ENCODE measurements around the gene SLC48A1.
"Not testable (repeated sequence)": the region's sequence is repeated elsewhere in the genome, so short reads cannot be mapped to it uniquely, and the experiment has no call there.

Gene SLC48A1

DNA sequence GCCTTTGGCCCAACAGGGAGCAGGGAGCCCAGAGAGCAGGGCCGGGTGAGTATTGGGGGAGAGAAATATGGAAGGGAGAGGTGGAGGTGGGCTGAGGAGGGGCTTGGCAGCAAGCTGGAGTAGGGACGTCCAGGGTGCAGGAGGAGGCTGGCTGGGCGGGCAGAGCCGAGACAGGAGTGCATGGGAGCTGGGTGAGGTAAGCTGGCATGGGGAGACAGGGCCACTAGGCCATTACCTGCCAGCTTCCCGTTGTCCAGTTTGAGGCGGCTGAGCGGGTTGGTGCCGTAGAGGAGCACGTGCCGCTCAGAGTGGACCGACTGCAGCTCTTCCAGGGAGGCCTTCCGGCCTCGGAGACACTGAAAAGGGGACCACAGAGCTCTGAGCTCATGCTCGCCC, 18.3 kb downstream of the SLC48A1 start:
- no peak for DNase-seq (ENCODE audit: low read depth)

DNA sequence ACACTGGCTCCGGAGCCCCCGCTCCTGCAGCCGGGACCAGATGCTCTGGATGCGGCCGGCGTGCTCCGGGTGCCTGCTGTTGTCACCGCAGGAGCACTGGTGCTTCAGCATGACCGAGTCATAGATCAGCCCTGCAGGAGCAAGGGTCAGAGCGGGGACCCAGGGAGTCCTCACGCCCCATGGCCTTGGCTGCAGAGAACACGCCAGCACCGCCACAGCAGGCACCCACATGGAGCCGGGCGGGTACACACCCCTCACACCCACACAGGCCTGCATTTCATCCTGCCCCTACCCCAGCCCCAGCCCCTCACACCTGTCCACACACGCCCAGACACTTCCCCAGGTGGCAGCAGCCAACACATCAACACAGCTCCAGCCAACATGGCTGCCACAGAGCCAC, 18.8 kb downstream of the SLC48A1 start:
- no peak for DNase-seq (ENCODE audit: low read depth)

DNA sequence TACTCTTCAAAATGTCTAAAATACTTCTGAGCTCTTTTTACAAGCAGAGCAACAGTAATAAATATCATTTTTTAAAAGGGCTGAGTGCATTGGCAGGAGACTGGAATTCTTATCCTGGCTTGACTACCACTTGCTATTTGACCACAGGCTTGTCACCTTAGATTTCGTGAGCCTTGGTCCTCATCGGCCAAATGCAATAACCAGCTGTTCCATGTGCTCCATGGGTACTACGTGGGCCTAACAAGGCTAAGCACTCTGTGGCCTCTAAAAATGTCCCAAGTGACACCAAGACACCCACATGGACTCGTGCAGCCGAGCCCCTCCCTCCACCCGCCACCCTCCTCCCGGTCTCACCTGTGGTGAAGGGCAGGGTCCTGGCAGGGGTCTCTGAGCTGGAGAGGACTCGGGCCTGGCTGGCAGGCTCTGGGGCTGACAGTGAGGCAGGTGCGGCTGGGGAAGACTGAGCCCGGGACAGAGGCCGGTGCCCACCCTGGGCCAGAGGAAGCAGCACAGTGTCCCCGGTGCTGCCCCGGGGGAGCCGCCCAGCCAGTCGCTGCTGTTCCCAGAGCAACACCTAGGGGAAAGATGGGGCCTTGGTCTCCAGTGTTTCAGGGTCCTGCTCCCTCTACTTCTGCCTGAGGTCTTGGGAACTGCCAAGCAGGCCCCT, 20.1 kb downstream of the SLC48A1 start:
- DNase-seq (ENCODE audit: low read depth): no peak

DNA sequence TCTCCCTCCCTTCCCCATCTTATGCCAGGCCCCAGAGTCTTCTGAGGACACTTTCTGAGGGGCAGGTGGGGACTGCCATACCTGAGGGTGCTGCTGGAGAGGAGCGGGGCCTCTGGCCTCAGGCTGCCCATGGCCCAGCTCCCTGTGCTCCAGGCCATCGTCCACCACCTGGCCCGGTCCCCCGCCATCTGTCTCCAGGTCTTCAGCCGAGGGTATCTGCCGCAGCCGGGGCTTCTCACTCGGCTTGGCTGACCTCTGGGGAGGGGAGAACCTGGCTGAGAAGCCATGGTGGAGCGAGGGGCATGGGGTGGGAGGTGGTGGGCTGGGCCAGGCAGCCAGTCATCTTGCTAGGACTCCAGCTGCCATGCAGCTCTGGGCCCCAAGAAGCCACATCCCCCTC, 21.6 kb downstream of the SLC48A1 start:
- DNase-seq (ENCODE audit: low read depth): no peak

DNA sequence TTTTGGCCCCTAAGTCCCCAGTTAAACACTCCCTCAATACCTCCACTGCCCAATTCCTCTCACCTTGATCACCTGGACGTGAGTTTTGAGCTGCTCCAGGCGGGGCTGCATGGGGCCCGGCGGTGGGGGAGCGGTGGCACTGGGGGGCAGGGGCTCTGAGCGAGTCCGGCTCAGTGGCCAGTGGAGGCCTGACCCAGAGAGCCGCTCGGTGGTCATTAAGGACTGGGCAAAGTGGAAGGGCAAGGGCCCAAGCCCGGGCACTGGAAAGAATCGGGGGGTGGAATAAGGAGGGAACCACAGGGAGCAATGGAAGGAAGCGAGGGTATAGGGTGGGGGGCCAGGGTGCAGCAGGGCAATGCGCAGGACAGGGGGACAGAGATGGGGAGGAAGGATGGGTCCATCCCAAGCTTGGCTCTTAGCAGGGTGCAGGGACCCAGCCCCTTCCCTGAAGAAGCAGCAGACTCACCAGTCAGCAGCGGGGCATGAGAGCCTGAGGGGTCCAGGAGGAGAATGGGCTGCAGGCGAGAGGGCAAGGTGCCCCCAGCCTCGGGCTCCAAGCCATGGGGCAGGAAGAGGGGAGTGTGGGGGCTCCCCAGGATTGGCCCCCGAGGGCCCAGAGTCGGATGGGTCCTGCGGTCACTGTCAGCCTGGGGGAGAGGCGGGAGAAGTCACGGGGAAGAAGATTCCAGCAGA, 22.2 kb downstream of the SLC48A1 start:
- DNase-seq (ENCODE audit: low read depth): no peak

DNA sequence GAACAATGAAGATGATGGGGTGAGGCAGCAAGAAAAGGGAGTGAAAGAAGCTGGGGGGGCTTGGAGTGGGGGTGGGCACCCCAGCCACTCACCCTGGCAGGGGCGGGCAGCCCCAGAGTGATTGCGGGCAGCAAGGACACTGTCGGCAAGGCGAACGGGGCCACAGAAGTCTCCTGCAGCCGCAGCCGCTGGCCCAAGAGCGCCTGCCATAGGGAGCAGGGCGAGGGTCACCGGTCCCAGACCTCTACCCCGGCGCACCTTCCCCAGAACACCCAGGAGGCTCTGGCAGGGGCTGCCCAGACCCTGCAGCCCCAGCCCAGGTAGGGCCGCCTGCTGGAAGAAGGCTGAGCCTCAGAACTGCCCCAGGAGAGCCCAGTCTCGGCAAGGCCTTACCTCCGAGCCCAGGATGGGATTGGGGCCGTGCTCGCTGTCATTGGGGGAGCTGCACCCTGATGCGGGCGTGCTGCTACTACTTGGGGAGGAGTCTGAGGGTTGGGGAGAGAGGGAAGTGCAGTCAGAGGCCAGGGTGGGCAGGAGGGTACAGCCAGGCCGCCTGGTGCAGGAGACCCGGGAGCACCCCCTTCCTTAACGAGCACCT, 22.9 kb downstream of the SLC48A1 start:
- DNase-seq (ENCODE audit: low read depth): no peak

DNA sequence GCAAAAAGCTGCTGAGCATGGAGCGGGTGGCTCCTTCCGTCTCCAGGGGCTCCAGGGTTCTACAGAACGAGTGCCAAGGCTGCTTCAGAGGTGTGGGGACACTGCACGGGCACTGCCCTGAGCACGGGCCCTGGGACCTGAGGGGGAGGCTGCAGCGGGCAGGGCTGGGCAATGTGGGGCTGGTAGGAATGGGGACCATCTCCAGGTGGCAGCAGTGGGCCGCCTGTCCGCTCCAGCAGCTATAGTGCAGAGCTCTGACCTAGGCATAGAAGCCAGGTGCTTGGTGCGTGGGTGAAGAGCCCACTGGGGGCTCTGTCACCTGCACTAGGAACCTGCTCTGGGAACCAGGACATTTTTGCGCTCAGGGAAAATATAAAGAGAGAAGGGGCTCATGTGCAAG, 24.4 kb downstream of the SLC48A1 start:
- DNase-seq (ENCODE audit: low read depth): no peak

DNA sequence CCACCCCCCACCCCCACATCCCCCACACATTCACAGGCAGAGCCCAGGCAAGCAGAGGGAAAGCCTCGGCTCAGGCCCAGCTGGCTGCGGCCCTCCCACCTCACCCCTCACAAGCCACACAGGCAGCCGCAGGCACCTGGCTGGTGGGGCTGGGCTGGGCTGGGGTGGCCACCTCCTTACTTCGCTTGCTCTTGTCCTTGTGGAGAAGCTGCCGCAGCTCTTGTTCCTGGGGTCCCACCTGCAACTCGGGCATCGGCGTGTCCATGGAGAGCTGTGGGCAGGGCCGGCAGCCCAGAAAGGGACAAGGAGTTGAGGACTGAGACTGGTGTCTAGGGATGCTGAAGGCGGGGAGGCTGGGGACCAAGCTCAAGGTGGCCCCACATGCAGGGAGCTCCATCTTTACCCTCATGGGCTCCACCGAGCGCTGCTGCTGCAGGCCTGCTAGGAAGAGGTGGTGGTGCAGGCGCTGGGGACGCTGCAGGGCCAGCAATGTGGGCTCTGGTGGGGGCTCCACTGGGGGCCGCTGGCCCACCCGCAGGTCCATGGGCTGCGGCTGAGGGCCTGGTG, 25.4 kb downstream of the SLC48A1 start:
- DNase-seq (ENCODE audit: low read depth): no peak

DNA sequence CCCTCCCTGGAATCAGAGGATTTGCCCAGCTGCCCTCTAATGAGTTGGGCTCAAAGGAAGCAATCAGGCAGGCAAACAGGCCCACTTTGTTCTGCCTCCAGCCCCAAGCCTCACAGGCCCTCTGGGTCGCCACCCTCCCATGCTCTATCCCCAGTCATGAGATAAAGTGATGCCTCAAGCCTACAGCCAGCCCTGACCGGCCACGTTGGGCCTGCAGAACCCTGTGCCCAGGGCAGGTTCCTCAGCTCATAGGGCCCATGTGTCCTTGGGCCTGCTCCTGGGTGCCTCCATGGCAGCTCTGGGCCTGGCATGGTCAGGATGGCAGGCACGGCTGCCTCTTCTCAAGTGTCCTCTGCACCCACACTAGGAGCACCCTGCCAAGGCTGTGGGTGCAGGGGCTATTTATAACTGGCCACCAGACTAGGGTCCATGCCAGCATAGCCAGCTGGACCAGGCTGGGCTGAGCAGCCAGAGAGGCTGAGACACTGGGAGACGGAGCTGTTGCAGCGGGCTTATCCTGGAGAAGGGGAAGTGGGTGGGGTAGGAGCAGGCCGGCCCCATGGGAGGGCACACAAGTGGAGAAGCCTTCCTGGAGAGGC, 26.4 kb downstream of the SLC48A1 start:
- no peak for DNase-seq (ENCODE audit: low read depth)

DNA sequence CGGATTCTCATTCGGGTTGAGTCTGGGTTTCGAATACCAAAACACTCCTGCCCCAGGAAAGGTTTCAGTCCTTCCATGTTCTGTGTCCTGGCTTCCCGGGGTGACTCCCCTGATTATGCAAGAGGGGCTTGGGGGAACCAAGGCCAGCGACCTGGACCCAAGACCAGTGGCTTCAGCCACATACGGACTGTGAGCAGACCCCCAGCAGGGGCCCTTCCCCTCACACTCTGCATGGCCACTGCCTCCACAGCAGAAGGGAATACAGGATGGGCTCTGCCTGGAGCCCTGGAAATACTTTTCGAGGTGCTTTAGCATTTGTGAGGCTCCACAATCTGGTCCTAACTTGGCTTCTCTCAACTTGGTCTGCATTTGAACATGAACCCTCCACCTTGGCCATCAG, 27.5 kb downstream of the SLC48A1 start:
- DNase-seq (ENCODE audit: low read depth): no peak

DNA sequence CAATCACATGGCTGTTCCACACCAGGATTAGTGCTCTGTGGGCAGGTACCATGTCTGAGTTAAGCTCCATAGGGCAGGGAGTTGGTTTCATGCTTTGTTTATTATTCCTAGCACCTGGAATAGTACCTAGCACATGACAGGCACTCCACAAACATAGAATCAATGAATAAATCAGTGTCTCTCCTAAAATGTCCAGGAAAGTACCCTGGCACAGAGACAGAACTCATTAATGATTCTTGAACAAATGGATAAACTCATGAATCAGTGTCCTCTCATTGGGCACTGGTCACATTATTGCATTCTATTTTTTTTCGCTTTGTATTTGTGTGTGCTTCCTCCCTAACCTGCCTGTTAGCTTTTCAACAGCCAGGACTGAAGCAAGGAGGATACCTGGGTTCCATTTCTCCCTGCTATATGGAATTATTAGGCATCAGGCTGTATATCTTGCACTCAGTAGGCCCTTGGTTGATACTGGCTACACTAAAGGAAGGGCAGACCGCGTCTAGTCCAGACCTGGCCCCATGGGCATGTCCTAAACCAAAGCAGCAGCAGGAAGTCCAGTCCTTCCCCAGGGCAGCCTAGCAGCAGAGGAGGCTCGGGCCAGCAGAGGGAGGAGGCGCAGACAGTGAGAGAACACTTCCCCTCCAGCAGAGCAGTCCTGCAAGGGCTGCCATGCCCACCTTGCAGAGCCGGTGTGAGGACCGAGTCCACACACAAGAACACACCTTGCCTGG, 28.3 kb downstream of the SLC48A1 start:
- DNase-seq (ENCODE audit: low read depth): no peak

DNA sequence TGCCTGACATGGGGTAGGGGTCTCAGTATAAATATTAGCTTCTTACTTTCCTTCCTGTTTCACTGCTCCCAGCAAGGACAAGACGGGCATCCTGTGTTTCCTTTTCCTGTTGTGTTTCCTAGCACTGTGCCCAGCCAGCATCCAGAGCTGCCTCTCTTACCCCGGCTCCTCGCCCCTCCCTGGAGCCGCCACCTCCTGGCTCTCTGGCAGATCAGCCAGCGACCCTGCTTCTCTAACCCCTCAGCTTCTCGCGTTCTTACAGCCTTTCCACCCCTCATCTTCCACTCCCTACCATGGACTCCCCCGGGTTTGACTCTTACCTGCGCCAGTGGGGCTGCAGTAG, 28.8 kb downstream of the SLC48A1 start:
- DNase-seq (ENCODE audit: low read depth): no peak

DNA sequence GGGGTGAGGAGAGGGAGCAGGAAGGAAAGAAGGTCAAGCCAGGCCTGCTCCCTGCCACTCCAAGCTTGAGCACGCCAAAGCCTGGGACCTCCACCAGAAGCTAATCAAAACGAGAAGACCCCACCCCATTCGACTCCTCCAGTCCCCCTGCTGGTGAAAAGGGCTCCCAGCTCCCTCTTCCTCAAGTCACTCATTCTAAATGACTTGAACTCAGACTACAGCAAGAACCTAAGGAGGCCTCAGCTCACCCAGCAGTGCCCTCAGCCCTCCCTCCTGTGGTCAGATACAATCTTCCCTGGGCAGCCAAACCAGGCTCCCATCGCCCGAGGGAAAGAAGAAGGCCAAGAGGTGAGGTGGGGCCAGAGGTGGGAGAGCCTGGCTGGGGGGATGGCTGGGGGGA, 29.3 kb downstream of the SLC48A1 start:
- DNase-seq (ENCODE audit: low read depth): no peak

DNA sequence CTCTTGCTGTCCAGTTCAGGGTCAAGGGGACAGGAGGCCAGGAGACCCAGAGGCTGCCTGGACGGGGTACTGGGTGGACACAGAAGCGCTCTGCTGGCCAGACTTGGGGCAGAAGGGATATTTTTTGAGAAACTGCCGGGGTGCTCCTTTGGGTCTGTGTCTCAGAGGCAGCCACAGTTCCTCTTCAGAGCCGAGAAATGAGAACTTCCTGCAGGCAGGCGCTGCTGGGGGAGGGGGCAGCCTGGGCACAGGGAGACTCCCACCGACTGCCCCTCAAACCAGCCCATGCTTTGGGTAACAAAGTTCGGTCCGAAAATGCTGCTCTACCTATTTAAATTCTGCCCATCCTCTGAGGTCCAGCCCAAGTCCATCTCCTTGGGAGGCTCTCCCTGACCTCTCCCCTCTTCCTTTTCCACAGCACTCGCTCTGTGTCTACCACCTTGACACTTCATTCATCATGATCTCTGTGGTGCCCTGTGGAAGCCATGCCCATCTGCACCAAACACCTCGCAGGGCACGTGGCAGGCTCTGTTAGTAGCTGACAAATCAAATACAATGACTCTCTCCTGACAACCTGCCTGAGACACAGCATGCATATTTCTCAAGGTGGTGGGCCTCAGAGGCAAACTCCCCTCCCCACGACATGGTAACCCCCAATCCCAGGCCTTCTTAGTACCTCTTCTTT, 30.3 kb downstream of the SLC48A1 start:
- no peak for DNase-seq (ENCODE audit: low read depth)

DNA sequence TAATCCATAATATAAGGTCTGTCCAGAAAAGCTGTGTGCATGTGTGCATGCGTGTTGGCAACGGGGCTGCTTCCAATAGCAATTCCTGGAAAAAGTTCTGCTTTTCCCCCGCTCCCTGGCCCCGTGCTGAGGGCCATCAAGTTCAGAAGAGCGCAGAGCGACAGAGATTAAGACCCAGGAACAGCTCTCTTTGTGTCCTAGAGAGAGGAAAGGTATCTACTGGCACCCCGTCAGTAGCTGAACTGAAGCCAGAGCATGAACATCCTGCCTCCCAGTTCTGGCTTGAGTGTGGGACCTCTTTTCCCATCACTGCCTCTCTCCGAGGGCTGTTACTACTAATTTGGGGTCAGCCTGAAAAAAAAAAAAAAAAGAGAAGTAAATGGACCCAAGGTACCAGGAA, 31.1 kb downstream of the SLC48A1 start:
- DNase-seq (ENCODE audit: low read depth): no peak

DNA sequence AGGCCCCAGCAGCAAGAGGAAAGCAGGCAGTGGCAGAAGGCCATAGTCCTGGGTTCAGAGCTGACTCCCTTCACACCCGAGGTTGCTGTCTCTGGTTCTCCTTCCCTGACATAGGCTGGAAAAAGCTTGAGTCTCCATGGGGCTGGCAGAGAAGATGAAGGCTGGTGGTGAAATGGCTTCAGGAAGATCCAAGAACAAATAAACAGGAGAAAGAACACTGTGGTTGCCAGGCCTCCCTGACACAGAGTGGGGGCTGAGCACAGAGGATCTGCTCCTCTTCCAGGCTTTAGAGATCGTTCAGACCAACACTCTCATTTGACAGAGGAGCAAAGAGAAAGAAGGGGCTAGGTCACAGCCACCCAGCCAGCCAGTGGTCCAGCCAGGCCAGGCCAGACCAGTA, 32.4 kb downstream of the SLC48A1 start:
- DNase-seq (ENCODE audit: low read depth): no peak

DNA sequence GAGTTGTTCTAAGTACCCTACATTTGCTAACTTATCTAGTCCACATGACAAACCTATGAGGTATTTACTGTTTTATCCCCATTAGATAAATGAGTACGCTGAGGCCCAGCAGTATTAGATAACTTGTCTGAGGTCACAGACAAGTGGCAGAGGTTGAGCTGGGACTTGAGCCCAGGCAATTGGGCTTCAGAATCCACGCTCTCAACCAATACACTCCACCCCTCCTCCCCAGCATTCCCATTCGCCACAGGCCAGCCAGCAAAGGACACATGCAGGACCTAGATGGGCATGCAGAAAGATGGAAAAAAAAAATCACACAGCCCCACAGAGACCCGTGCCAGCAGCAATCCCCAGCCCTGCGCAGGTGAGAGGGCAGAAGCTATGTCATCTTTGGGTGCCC, 34.3 kb downstream of the SLC48A1 start:
- no peak for DNase-seq (ENCODE audit: low read depth)

DNA sequence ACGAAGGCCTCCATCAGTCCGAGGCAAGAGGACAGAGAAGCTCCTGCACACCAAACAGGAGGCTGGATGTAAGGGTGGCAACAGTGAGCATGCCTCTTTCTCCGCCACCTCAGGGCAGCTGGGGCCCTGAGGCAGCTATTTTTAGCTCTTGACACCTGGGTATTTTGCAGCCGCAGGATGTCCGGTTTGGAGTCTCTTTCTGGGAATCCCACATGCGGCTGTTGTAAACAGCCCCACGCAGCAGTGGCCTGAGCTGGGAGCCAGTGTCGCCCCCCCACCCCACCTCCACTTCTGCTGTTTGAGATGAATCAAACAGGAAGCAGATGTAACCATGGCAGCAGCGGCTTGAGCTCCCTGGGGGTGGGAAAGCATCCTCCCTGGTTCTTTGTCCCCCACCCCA, 35.0 kb downstream of the SLC48A1 start:
- DNase-seq (ENCODE audit: low read depth): no peak

DNA sequence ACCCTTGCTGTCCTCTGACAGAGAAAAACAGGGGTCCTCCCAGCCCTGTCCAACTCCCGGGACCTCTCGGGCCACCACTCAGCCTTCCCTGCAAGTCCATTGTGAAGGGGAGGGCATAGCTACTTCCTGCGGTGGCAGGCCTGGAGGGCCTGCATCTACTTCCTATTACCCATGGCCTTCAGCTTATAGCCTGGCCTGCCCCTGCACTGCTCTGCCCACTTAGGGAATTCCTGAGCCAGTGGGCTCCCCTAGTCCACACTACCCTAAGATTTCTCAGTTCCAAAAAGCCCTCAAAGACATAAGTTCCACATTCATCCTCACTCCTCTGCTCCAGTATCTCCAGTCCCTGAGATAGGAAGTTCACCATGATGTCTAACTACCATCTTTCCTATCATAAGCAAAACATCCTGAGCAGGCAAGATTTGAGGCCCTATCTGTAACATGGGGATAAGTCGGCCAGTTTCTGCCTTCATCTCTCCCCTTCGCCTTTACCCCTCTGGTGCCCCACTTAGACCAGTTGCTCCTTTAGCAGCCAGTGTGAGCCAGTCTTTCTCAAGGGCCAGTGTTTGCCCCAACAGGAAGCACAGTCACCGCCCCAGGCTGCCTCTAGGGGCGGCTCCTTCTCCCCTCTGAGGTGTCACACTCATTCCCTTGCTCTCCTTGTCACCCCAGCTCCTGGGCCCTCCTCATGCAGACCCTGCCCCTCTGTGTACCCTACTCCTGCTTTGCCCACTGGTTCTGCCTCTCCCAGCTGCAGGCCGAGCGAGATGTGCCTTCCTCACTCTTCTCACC, 35.7 kb downstream of the SLC48A1 start:
- DNase-seq (ENCODE audit: low read depth): no peak

DNA sequence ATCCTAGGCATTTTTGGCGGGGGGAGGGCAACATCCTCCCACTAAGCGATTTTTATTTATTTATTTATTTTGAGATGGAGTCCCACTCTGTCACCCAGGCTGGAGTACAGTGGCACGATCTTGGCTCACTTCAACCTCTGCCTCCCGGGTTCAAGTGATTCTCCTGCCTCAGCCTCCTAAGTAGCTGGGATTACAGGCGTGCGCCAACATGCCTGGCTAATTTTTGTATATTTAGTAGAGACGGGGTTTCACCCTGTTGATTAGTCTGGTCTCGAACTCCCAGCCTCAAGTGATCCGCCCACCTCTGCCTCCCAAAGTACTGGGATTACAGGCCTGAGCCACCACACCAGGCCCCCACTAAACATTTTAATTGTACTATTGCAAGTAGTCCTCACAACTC, 36.5 kb downstream of the SLC48A1 start:
- DNase-seq (ENCODE audit: low read depth): not testable (repeated sequence)

DNA sequence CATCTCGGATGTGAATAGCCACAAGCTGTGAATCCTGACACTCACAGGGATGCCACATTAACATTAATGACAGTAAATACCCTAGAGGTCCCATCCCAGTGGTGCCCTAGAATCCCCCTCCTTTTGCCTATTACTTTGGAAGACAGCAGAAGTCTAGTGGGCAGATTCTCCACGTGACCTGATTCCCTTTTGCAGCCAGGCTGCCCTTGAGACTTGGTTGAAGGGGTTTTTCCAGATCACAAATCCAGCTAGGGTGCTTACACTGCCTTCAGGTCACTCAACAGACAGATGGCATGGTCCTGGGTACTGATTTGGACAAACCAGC, 38.0 kb downstream of the SLC48A1 start:
- no peak for DNase-seq (ENCODE audit: low read depth)
